ENCODE data around the gene NCKAP5L.

NCKAP5L gene

DNA sequence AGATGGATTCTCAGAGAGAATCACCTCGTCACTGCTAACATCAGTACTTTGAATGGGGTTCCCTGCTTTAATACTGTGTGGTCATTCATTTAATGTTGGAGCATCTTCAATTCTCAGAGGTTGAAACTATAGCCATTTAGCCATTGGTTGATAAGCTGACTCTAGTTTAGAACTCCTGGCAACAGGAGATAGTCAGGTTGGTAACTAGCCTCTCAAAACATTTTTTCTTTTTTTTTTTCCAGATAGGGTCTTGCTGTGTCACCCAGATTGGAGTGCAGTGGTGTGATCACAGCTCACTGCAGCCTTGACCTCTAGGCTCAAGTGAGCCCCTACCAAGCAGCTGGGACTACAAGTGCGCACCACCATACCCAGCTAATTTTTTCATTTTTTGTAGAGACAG is 3.5 kb upstream of the NCKAP5L start:
- Histone ChIP-seq H3K4me1 (ENCODE audit: low read length) (peaks cover 11% of the 10 kb centered on the region), H2AFZ (ENCODE audit: low read depth, low read length) (no peak overlapping the region), H3K79me2 (ENCODE audit: low read length) (0 out of 2 replicates have a peak, but pooled peaks cover 7% of the 10 kb centered on the region), H3K4me3 (ENCODE audit: low read length) (no peak overlapping the region), H3K9me3 (ENCODE audit: insufficient read depth, low read length) (no peaks in the 10 kb centered on the region), H3K27ac (ENCODE audit: low read length) (no peak overlapping the region), H3K4me2 (ENCODE audit: low read length) (no peak overlapping the region), H3K27me3 (ENCODE audit: low read depth, low read length) (no peaks in the 10 kb centered on the region), H3K9ac (ENCODE audit: low read length) (no peak overlapping the region), H3K36me3 (replicated peaks; ENCODE audit: low read depth, low read length) (no peaks in the 10 kb centered on the region), H4K20me1 (ENCODE audit: insufficient read depth, low read length) (no peaks in the 10 kb centered on the region)
- TF ChIP-seq, protein P1, sequence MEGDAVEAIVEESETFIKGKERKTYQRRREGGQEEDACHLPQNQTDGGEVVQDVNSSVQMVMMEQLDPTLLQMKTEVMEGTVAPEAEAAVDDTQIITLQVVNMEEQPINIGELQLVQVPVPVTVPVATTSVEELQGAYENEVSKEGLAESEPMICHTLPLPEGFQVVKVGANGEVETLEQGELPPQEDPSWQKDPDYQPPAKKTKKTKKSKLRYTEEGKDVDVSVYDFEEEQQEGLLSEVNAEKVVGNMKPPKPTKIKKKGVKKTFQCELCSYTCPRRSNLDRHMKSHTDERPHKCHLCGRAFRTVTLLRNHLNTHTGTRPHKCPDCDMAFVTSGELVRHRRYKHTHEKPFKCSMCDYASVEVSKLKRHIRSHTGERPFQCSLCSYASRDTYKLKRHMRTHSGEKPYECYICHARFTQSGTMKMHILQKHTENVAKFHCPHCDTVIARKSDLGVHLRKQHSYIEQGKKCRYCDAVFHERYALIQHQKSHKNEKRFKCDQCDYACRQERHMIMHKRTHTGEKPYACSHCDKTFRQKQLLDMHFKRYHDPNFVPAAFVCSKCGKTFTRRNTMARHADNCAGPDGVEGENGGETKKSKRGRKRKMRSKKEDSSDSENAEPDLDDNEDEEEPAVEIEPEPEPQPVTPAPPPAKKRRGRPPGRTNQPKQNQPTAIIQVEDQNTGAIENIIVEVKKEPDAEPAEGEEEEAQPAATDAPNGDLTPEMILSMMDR (IDR thresholded peaks at IDR 0.05; ENCODE audit: low read depth, low read length): no peak
- TF ChIP-seq EZH2phosphoT487 (IDR thresholded peaks at IDR 0.05; ENCODE audit: low read depth): no peak

DNA sequence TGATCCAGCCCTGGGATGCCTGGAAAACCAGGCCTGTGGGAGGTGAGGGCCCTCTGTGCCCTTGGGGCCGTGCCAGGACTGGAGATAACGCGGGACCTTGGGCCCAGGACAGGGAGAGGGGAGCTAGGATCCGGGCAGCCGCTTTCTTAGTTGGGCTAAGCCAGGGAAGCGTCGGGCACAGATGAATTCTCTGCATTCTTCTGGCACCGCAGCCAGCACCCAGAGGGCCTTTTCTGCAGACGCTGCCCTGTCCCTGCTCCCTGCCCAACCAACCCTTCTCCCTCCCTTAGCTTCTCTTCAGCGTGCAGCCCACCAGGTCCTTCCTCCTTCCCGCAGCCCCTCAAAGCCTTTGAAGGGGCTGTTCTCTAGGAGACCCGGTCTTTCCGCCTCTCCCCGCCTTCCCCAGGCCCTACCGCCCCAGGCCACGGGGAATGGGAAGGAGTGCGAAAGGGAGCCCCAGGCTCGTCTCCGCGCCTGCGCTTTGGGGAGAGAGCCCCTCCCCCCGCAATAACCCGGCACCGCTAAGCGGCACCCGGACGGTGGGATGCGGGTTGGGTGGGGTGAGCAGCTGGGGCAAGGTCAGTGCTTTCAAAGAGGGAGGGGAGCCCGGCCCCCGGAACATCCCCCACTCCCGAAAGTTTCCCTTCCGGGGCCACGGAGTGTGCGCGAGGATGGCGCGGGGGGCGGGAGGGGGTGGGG is 663 bp downstream of the NCKAP5L start:
- Histone ChIP-seq H3K9me3 (ENCODE audit: insufficient read depth, low read length) (no peaks in the 10 kb centered on the region), H3K36me3 (replicated peaks; ENCODE audit: low read depth, low read length) (no peaks in the 10 kb centered on the region), H3K4me3 (ENCODE audit: low read length) (peak overlapping the region; percentile 87), H3K79me2 (ENCODE audit: low read length) (0 out of 2 replicates have a peak, but pooled peaks cover 7% of the 10 kb centered on the region), H4K20me1 (ENCODE audit: insufficient read depth, low read length) (no peaks in the 10 kb centered on the region), H2AFZ (ENCODE audit: low read depth, low read length) (no peak overlapping the region), H3K27me3 (ENCODE audit: low read depth, low read length) (no peaks in the 10 kb centered on the region), H3K4me1 (ENCODE audit: low read length) (peaks cover 11% of the 10 kb centered on the region), H3K9ac (ENCODE audit: low read length) (peak overlapping the region; percentile 61), H3K27ac (ENCODE audit: low read length) (no peak overlapping the region), H3K4me2 (ENCODE audit: low read length) (peak overlapping the region; percentile 71)
- TF ChIP-seq, protein P1 (IDR thresholded peaks at IDR 0.05; ENCODE audit: low read depth, low read length): no peak
- TF ChIP-seq EZH2phosphoT487 (IDR thresholded peaks at IDR 0.05; ENCODE audit: low read depth): no peak

DNA sequence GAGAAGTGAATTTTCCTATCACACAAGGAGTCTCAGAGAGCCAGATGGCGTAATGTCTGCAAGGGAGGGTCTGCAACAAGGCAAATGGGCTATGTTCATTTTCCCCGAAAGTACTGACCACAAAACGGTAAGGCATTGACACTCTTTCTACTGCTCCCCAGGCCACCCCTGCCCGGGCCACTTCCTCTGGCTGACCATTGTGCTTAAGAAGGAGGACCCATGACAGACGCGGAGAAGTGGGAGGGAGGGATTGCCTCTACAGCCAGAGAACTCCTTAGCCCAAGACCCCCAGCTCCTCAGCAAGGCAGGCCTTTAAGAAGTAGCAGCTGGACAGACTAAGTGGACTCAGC is 1.2 kb downstream of the NCKAP5L start:
- Histone ChIP-seq H3K27me3 (ENCODE audit: low read depth, low read length) (no peaks in the 10 kb centered on the region), H4K20me1 (ENCODE audit: insufficient read depth, low read length) (no peaks in the 10 kb centered on the region), H3K79me2 (ENCODE audit: low read length) (0 out of 2 replicates have a peak, but pooled peaks cover 7% of the 10 kb centered on the region), H3K4me1 (ENCODE audit: low read length) (peaks cover 11% of the 10 kb centered on the region), H3K36me3 (replicated peaks; ENCODE audit: low read depth, low read length) (no peaks in the 10 kb centered on the region), H3K9ac (ENCODE audit: low read length) (peak overlapping the region; percentile 61), H3K9me3 (ENCODE audit: insufficient read depth, low read length) (no peaks in the 10 kb centered on the region), H3K4me3 (ENCODE audit: low read length) (peak overlapping the region; percentile 87), H2AFZ (ENCODE audit: low read depth, low read length) (no peak overlapping the region), H3K4me2 (ENCODE audit: low read length) (peak overlapping the region; percentile 71), H3K27ac (ENCODE audit: low read length) (no peak overlapping the region)
- TF ChIP-seq EZH2phosphoT487 (IDR thresholded peaks at IDR 0.05; ENCODE audit: low read depth): no peak
- TF ChIP-seq, protein P1 (IDR thresholded peaks at IDR 0.05; ENCODE audit: low read depth, low read length): no peak

DNA sequence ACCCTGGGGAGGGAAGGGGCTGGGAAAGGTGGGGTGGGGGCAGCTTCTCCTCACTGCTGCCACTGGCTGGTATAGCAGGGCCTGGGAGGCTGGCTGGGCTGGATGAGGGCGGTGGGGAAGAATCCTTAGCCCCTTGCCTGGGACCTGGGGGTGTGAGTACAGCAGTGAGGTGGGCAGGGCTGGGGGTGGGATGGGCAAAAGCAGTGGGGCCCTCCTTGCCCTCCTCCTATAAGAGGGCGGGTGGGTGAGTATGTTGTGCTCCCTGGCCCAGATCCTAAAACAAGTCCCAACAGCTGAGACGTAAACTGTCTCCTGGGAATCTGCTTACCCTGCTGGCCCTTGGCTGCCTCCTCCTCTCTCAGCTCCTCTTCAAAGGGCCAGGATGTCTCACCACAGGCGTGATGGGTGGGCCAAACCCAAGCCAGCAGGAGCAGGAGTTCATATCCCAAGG is 2.2 kb downstream of the NCKAP5L start:
- Histone ChIP-seq H3K9me3 (ENCODE audit: insufficient read depth, low read length) (no peaks in the 10 kb centered on the region), H3K4me2 (ENCODE audit: low read length) (no peak overlapping the region), H3K4me3 (ENCODE audit: low read length) (no peak overlapping the region), H3K9ac (ENCODE audit: low read length) (no peak overlapping the region), H3K36me3 (replicated peaks; ENCODE audit: low read depth, low read length) (no peaks in the 10 kb centered on the region), H3K27me3 (ENCODE audit: low read depth, low read length) (no peaks in the 10 kb centered on the region), H3K4me1 (ENCODE audit: low read length) (peaks cover 20% of the 10 kb centered on the region), H3K79me2 (ENCODE audit: low read length) (0 out of 2 replicates have a peak, but pooled peaks cover 7% of the 10 kb centered on the region), H4K20me1 (ENCODE audit: insufficient read depth, low read length) (no peaks in the 10 kb centered on the region), H2AFZ (ENCODE audit: low read depth, low read length) (no peak overlapping the region), H3K27ac (ENCODE audit: low read length) (no peak overlapping the region)
- TF ChIP-seq, protein P1 (IDR thresholded peaks at IDR 0.05; ENCODE audit: low read depth, low read length): no peak
- no peak for TF ChIP-seq EZH2phosphoT487 (IDR thresholded peaks at IDR 0.05; ENCODE audit: low read depth)
